DOHH2 (cell line): ENCODE data around the gene IRF2BP1.

Source experiments
- H3F3A ChIP-seq: fragments of 200-600 bp; sonication (generic), shearing (Covaris generic); 2 replicates; pipeline ENCODE4 v1.6.0; 2016; ENCODE audit warnings: antibody characterized with exemption, mild to moderate bottlenecking; ENCODE audit not compliant: control insufficient read depth, insufficient read depth
- H3K27ac ChIP-seq: fragments of 200-600 bp; sonication (generic); 2 replicates; pipeline ENCODE4 v1.5.1; 2014; ENCODE audit warnings: low read depth, mild to moderate bottlenecking, low read length, moderate library complexity
- H3K27me3 ChIP-seq: fragments of 200-600 bp; sonication (generic); 2 replicates; pipeline ENCODE4 v1.6.1; 2014; ENCODE audit warnings: mild to moderate bottlenecking, low read length, mixed read lengths; ENCODE audit not compliant: control insufficient read depth
- H3K36me3 ChIP-seq: fragments of 200-600 bp; sonication (generic); 2 replicates; pipeline ENCODE4 v1.6.1; 2014; ENCODE audit warnings: mild to moderate bottlenecking, low read length, moderate library complexity, mixed read lengths; ENCODE audit not compliant: control insufficient read depth
- H3K4me1 ChIP-seq: fragments of 200-600 bp; sonication (generic); 2 replicates; pipeline ENCODE4 v1.6.1; 2014; ENCODE audit warnings: mild to moderate bottlenecking, low read length, mixed read lengths; ENCODE audit not compliant: control insufficient read depth
- H3K4me2 ChIP-seq: fragments of 200-600 bp; sonication (generic); 2 replicates; pipeline ENCODE4 v1.6.0; 2014; ENCODE audit warnings: mild to moderate bottlenecking, low read length, moderate library complexity
- H3K4me3 ChIP-seq: fragments of 200-600 bp; sonication (generic); 2 replicates; pipeline ENCODE4 v1.5.1; 2014; ENCODE audit warnings: mild to moderate bottlenecking, low read length, mixed read lengths
- H3K79me2 ChIP-seq: fragments of 200-600 bp; sonication (generic); 2 replicates; pipeline ENCODE4 v1.6.1; 2014; ENCODE audit warnings: mild to moderate bottlenecking, low read length, mixed read lengths; ENCODE audit not compliant: control insufficient read depth
- H3K9me2 ChIP-seq: fragments of 200-600 bp; sonication (generic); replicated peaks from 2 replicates; pipeline ENCODE4 v1.6.1; 2014; ENCODE audit warnings: mild to moderate bottlenecking, low read length, mixed read lengths; ENCODE audit not compliant: control insufficient read depth
- H3K9me3 ChIP-seq: fragments of 200-600 bp; sonication (generic); 2 replicates; pipeline ENCODE4 v1.6.1; 2014; ENCODE audit warnings: antibody characterized with exemption, low read length, mixed read lengths; ENCODE audit not compliant: control insufficient read depth, insufficient read depth
- H4K20me1 ChIP-seq: fragments of 200-600 bp; sonication (generic); 2 replicates; pipeline ENCODE4 v1.6.0; 2014; ENCODE audit warnings: low read depth, mild to moderate bottlenecking, antibody characterized with exemption, low read length, moderate library complexity; ENCODE audit not compliant: control insufficient read depth, insufficient read depth
- CTCF ChIP-seq: fragments of 200-600 bp; sonication (generic); IDR thresholded peaks from one replicate; pipeline ENCODE4 v1.5.1; 2014; ENCODE audit warnings: antibody characterized with exemption, mild to moderate bottlenecking, low read depth, low read length; ENCODE audit not compliant: poor library complexity, severe bottlenecking
- EZH2phosphoT487 ChIP-seq: fragments of 200-600 bp; sonication (generic); IDR thresholded peaks from 2 replicates; pipeline ENCODE4 v1.6.1; 2017; ENCODE audit warnings: borderline replicate concordance, mild to moderate bottlenecking, antibody characterized with exemption, low read length, moderate library complexity, mixed read lengths

Gene IRF2BP1

DNA sequence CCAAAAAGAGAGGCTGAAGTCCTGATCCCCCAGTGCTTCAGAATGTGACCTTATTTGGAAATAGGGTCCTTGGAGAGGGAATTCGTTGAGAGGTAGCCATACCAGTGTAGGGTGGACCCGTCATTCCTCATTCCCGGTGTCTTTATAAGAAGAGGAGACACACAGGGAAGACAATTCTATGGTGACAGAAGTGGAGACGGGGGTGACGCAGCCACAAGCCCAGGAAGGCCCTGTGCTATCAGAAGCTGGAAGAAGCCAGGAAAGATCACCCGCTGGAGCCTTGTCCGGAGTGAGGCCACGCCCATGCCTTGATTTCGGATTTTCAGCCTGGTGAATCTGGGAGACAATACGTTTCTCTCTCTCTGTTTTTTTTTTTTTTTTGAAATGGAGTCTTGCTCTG is 19.1 kb upstream of the IRF2BP1 start:
- Histone ChIP-seq H3K4me2 (no peak overlapping the region), H4K20me1 (no peaks in the 10 kb centered on the region), H3K4me3 (no peak overlapping the region), H3F3A (no peaks in the 10 kb centered on the region), H3K9me2 (no peaks in the 10 kb centered on the region), H3K27me3 (no peaks in the 10 kb centered on the region), H3K79me2 (peaks cover 24% of the 10 kb centered on the region), H3K4me1 (peaks cover 21% of the 10 kb centered on the region), H3K27ac (no peak overlapping the region), H3K36me3 (peaks cover 11% of the 10 kb centered on the region), H3K9me3 (no peaks in the 10 kb centered on the region)
- TF ChIP-seq CTCF (no peak), EZH2phosphoT487 (no peak)

- H3F3A ChIP-seq, result no peaks in the 10 kb centered on the region
- peak overlapping the region; percentile 54 for H3K27ac ChIP-seq
- H3K36me3 ChIP-seq, result peaks cover 25% of the 10 kb centered on the region
- no peaks in the 10 kb centered on the region for H4K20me1 ChIP-seq
- peaks cover 27% of the 10 kb centered on the region for H3K79me2 ChIP-seq
- H3K9me3 ChIP-seq, result no peaks in the 10 kb centered on the region
- peak overlapping the region; percentile 89 for H3K4me2 ChIP-seq
- peaks cover 21% of the 10 kb centered on the region for H3K4me1 ChIP-seq
- H3K9me2 ChIP-seq, result no peaks in the 10 kb centered on the region
- H3K4me3 ChIP-seq, result peak overlapping the region; percentile 88
- H3K27me3 ChIP-seq, result no peaks in the 10 kb centered on the region
- no peak for TF ChIP-seq EZH2phosphoT487
- no peak for TF ChIP-seq CTCF
Measured at GRCh38 chr19:45902651-45903625, 17.0 kb upstream of the IRF2BP1 start.

GRCh38 chr19:45901912-45902650 is 16.1 kb upstream of the IRF2BP1 start, which contains the start of gene MYPOP:
MYPOP (minus strand) TSS chr19:45902613; CDS start chr19:45901773, 840 bp downstream.
- no peaks in the 10 kb centered on the region for H3F3A ChIP-seq
- TF ChIP-seq EZH2phosphoT487 (no peak), CTCF (peak; percentile 12)
- peak within 1 kb of the TSS; percentile 88 for H3K4me3 ChIP-seq
- H3K9me2 ChIP-seq, result no peaks in the 10 kb centered on the region
- H3K27ac ChIP-seq, result peak within 1 kb of the TSS; percentile 54
- peak within 1 kb of the TSS; percentile 89 for H3K4me2 ChIP-seq
- peaks cover 30% of the 10 kb centered on the region for H3K36me3 ChIP-seq
- no peaks in the 10 kb centered on the region for H4K20me1 ChIP-seq
- peaks cover 27% of the 10 kb centered on the region for H3K79me2 ChIP-seq
- peaks cover 24% of the 10 kb centered on the region for H3K4me1 ChIP-seq
- no peaks in the 10 kb centered on the region for H3K27me3 ChIP-seq
- H3K9me3 ChIP-seq, result no peaks in the 10 kb centered on the region
